Fibroblast of lung (primary cell): ENCODE measurements around the gene FHIT. TPM values are rescaled to one million over a fixed set of nuclear protein-coding genes. Genes with fewer than 3 reads are reported as not detected.

Experiments
- DNase-seq, 2 donors: peaks; one replicate each; pipeline versions ENCODE4 v3.0.0 to v3.0.0-alpha.2; 2010; ENCODE audit warnings: low read depth in 2 of 2
- H2AFZ ChIP-seq: 2 replicates; pipeline ENCODE4 v1.5.1; 2012; ENCODE audit warnings: low read length, control low read depth, inconsistent platforms
- H3K27ac ChIP-seq: 2 replicates; pipeline ENCODE4 v1.5.1; 2011; ENCODE audit warnings: low read length, control low read depth; ENCODE audit not compliant: insufficient read depth
- H3K27me3 ChIP-seq: 2 replicates; pipeline ENCODE4 v1.5.1; 2011; ENCODE audit warnings: mild to moderate bottlenecking, low read length; ENCODE audit not compliant: control insufficient read depth, insufficient read depth
- H3K36me3 ChIP-seq: 2 replicates; pipeline ENCODE4 v1.5.1; 2011; ENCODE audit warnings: low read length; ENCODE audit not compliant: control insufficient read depth, insufficient read depth
- H3K4me1 ChIP-seq: 2 replicates; pipeline ENCODE4 v1.5.1; 2011; ENCODE audit warnings: low read length; ENCODE audit not compliant: control insufficient read depth, insufficient read depth; ENCODE audit errors: extremely low read depth
- H3K4me2 ChIP-seq: 2 replicates; pipeline ENCODE4 v1.5.1; 2011; ENCODE audit warnings: low read length, control low read depth; ENCODE audit not compliant: insufficient read depth; ENCODE audit errors: extremely low read depth
- H3K4me3 ChIP-seq, 4 experiments: fragments of 200-600 bp in 1 of 4; sonication (generic) in 1 of 4; replicated peaks in 1 of 4; 2 replicates each; pipeline ENCODE4 v1.5.1; 2011 to 2016; ENCODE audit warnings: low read length in 4 of 4, low read depth in 3 of 4, mild to moderate bottlenecking in 3 of 4, control low read depth in 2 of 4, inconsistent platforms in 1 of 4, mixed read lengths in 1 of 4; ENCODE audit not compliant: insufficient read depth in 1 of 4; ENCODE audit errors: control extremely low read depth in 1 of 4
- H3K79me2 ChIP-seq: 2 replicates; pipeline ENCODE4 v1.5.1; 2012; ENCODE audit warnings: mild to moderate bottlenecking, low read length, inconsistent platforms; ENCODE audit not compliant: control insufficient read depth, insufficient read depth
- H3K9ac ChIP-seq: 2 replicates; pipeline ENCODE4 v1.5.1; 2011; ENCODE audit warnings: mild to moderate bottlenecking, low read length, control low read depth; ENCODE audit not compliant: insufficient read depth
- H3K9me3 ChIP-seq: 2 replicates; pipeline ENCODE4 v1.5.1; 2012; ENCODE audit warnings: low read depth, low read length; ENCODE audit not compliant: control insufficient read depth, insufficient read depth
- H4K20me1 ChIP-seq: 2 replicates; pipeline ENCODE4 v1.5.1; 2011; ENCODE audit warnings: low read length; ENCODE audit not compliant: control insufficient read depth, insufficient read depth; ENCODE audit errors: extremely low read depth
- EZH2 ChIP-seq: IDR thresholded peaks from 2 replicates; pipeline ENCODE4 v1.5.1; 2012; ENCODE audit warnings: low read length, control low read depth, mild to moderate bottlenecking; ENCODE audit errors: missing control alignments
- polyA plus RNA-seq, 2 donors: library from polyadenylated mRNA; depleted of rRNA in 1 of 2; stranded (reverse) in 1 of 2; unstranded in 1 of 2; fragments of >200 nt; gene quantifications; 2 replicates each; pipeline ENCODE4 v1.2.1, GENCODE V29; 2011 to 2012; ENCODE audit warnings: missing spikeins in 1 of 2
- total RNA-seq: library from RNA; depleted of rRNA; stranded (reverse); fragments of >200 nt; gene quantifications from 2 replicates; pipeline ENCODE4 v1.2.1, GENCODE V29; 2014
- TF ChIP-seq, protein P1 (sequence below), 2 donors: IDR thresholded peaks in 1 of 2; conservative IDR thresholded peaks in 1 of 2; 1 replicate in 1 of 2; 2 replicates in 1 of 2; pipeline ENCODE4 v1.5.1; 2011 to 2012; ENCODE audit warnings: low read length in 2 of 2, control low read depth in 1 of 2, inconsistent platforms in 1 of 2, low read depth in 1 of 2, mild to moderate bottlenecking in 1 of 2

FHIT gene
- total and polyA plus RNA-seq, 2 donors (not counting 1 experiment from before 2014, with no cell fraction given), result 0.79 to 2.1 TPM

DNA sequence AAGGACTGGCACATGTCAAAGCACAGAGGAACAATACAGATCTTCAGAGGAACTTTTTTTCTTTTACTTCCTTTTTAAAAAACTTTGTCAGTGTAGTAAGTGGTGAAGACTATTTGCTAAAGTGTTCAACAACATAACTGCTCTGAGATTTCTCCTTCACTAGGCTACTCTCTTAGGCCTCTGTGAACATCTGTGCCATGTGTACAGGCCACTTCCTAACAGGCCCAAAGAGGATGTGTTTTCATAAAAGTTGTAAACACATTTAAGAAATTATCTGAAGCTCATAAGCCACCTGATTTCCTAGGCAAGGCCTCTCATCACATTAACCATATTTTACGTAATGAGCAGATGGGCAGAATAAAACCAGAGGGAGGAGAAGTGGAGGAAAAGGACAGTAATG, 235.4 kb downstream of the FHIT start:
- H3K36me3 ChIP-seq, result no peaks in the 10 kb centered on the region
- no peak overlapping the region for H3K4me3 ChIP-seq
- H3K9me3 ChIP-seq, result no peaks in the 10 kb centered on the region
- H4K20me1 ChIP-seq, result no peaks in the 10 kb centered on the region
- H2AFZ ChIP-seq, result no peak overlapping the region
- H3K9ac ChIP-seq, result no peak overlapping the region
- no peak for DNase-seq
- H3K4me1 ChIP-seq, result no peaks in the 10 kb centered on the region
- no peaks in the 10 kb centered on the region for H3K27me3 ChIP-seq
- TF ChIP-seq, protein P1, sequence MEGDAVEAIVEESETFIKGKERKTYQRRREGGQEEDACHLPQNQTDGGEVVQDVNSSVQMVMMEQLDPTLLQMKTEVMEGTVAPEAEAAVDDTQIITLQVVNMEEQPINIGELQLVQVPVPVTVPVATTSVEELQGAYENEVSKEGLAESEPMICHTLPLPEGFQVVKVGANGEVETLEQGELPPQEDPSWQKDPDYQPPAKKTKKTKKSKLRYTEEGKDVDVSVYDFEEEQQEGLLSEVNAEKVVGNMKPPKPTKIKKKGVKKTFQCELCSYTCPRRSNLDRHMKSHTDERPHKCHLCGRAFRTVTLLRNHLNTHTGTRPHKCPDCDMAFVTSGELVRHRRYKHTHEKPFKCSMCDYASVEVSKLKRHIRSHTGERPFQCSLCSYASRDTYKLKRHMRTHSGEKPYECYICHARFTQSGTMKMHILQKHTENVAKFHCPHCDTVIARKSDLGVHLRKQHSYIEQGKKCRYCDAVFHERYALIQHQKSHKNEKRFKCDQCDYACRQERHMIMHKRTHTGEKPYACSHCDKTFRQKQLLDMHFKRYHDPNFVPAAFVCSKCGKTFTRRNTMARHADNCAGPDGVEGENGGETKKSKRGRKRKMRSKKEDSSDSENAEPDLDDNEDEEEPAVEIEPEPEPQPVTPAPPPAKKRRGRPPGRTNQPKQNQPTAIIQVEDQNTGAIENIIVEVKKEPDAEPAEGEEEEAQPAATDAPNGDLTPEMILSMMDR (conservative IDR thresholded peaks at IDR 0.05 in 1 of 2, IDR thresholded peaks at IDR 0.05 in 1 of 2; ENCODE audit: low read depth in 1 of 2, low read length in 2 of 2), result no peak
- no peak for TF ChIP-seq EZH2
- H3K79me2 ChIP-seq, result no peaks in the 10 kb centered on the region
- no peak overlapping the region for H3K4me2 ChIP-seq
- no peak overlapping the region for H3K27ac ChIP-seq

DNA sequence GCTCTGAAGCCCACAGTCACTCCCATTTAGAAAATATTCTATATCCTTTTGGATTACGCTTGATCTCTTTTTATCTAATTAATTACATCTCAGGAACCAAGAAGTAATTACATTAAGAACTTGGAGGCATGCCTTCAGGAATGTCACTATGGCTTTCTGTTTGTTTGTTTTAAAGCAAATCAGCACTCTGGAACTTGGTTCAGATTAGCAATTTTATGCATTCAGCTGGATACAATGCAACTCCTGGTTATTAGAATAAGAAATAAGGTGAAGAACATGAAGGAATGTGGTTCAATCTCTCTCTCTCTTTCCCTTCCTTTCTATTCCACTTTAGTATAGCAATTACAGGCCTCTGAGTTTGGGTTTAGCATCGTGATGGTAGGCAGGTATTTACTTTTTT, 235.8 kb downstream of the FHIT start:
- TF ChIP-seq EZH2, result no peak
- TF ChIP-seq, protein P1 (conservative IDR thresholded peaks at IDR 0.05 in 1 of 2, IDR thresholded peaks at IDR 0.05 in 1 of 2; ENCODE audit: low read depth in 1 of 2, low read length in 2 of 2), result no peak
- Histone ChIP-seq H3K27ac (no peak overlapping the region), H3K9me3 (no peaks in the 10 kb centered on the region), H3K4me3 (no peak overlapping the region), H3K4me2 (no peak overlapping the region), H2AFZ (no peak overlapping the region), H3K27me3 (no peaks in the 10 kb centered on the region), H3K9ac (no peak overlapping the region), H4K20me1 (no peaks in the 10 kb centered on the region), H3K36me3 (no peaks in the 10 kb centered on the region), H3K4me1 (no peaks in the 10 kb centered on the region), H3K79me2 (no peaks in the 10 kb centered on the region)
- peak in 1 of 2 donors; percentile 10 for DNase-seq

GRCh38 chr3:61008998-61009380, 242.3 kb downstream of the FHIT start:
- DNase-seq, result no peak
- H3K9me3 ChIP-seq, result no peaks in the 10 kb centered on the region
- TF ChIP-seq, protein P1 (conservative IDR thresholded peaks at IDR 0.05 in 1 of 2, IDR thresholded peaks at IDR 0.05 in 1 of 2; ENCODE audit: low read depth in 1 of 2, low read length in 2 of 2), result no peak
- no peak for TF ChIP-seq EZH2
- no peaks in the 10 kb centered on the region for H3K27me3 ChIP-seq
- H4K20me1 ChIP-seq, result no peaks in the 10 kb centered on the region
- no peaks in the 10 kb centered on the region for H3K36me3 ChIP-seq
- no peak overlapping the region for H3K4me3 ChIP-seq
- no peaks in the 10 kb centered on the region for H3K4me1 ChIP-seq
- H3K4me2 ChIP-seq, result no peak overlapping the region
- no peak overlapping the region for H2AFZ ChIP-seq
- no peak overlapping the region for H3K27ac ChIP-seq
- H3K79me2 ChIP-seq, result no peaks in the 10 kb centered on the region
- H3K9ac ChIP-seq, result no peak overlapping the region
